Activated CD8-positive, alpha-beta T cell treated with anti-CD3 and anti-CD28 coated beads, Interleukin-2, amount 10 ng/mL, durations not matched to agents 7 days and 5 days (primary cell): ENCODE measurements around the gene SIRT6. TPM values are rescaled to one million over a fixed set of nuclear protein-coding genes. Genes with fewer than 3 reads are reported as not detected.
A peak's percentile ranks its signal among the peaks of the same experiment; 100 is the strongest.

Experiments used
- ATAC-seq: fragments of 150-1000 bp; cut with Tn5 transposase; one replicate; pipeline ENCODE4 v1.10.0; 2021; ENCODE audit warnings: moderate library complexity
- CTCF ChIA-PET: fragments of 350-600 bp; sonication (Branson Sonifier 250); formaldehyde crosslinking; loops from one replicate; lab custom pipeline; 2021; ENCODE audit warnings: antibody characterized with exemption; lab: Charles Lee
- POLR2A ChIA-PET: fragments of 350-600 bp; sonication (Branson Sonifier 250); formaldehyde crosslinking; loops from one replicate; lab custom pipeline; 2021; ENCODE audit warnings: antibody characterized with exemption; lab: Charles Lee
- DNase-seq: peaks from one replicate; pipeline ENCODE4 v3.0.0-alpha.2; 2020
- H3K27ac Mint-ChIP-seq: one replicate; pipeline ENCODE4 v1.8.0; 2021; ENCODE audit warnings: mild to moderate bottlenecking, mixed read lengths
- H3K27me3 Mint-ChIP-seq: one replicate; pipeline ENCODE4 v1.8.0; 2021; ENCODE audit warnings: low read depth, mixed read lengths
- H3K36me3 Mint-ChIP-seq: one replicate; pipeline ENCODE4 v1.8.0; 2021; ENCODE audit warnings: low read depth, mixed read lengths
- H3K4me1 Mint-ChIP-seq: one replicate; pipeline ENCODE4 v1.8.0; 2021; ENCODE audit warnings: low read depth, mixed read lengths
- H3K4me3 Mint-ChIP-seq: one replicate; pipeline ENCODE4 v1.8.0; 2021; ENCODE audit warnings: mild to moderate bottlenecking, mixed read lengths
- H3K9me3 Mint-ChIP-seq: one replicate; pipeline ENCODE4 v1.8.0; 2022; ENCODE audit warnings: mixed read lengths; ENCODE audit not compliant: insufficient read depth
- total RNA-seq, 2 experiments: library from RNA; stranded (reverse); gene quantifications; one replicate each; pipeline ENCODE4 v1.2.3, GENCODE V29; 2021

The SIRT6 gene
- total RNA-seq, 2 experiments from 2014 or later = 30.8 to 40.4 TPM

- no peak for DNase-seq
- CTCF ChIA-PET = interaction anchor here (1.3 kb wide), 1 partner anchor 9 kb away, joined by 5 read pairs; no protein-coding TSS in a partner anchor
- no peaks in the 10 kb centered on the region for H3K27me3 Mint-ChIP-seq
- peaks cover 3% of the 10 kb centered on the region for H3K4me1 Mint-ChIP-seq
- peaks cover 3% of the 10 kb centered on the region for H3K36me3 Mint-ChIP-seq
- H3K27ac Mint-ChIP-seq = no peak overlapping the region
- H3K9me3 Mint-ChIP-seq = peaks cover 7% of the 10 kb centered on the region
- no peak for ATAC-seq
- POLR2A ChIA-PET = no interaction called here
- H3K4me3 Mint-ChIP-seq = no peak overlapping the region
Observed at GRCh38 chr19:4217429-4218264, 35.3 kb upstream of the SIRT6 start.

- DNase-seq = no peak
- H3K36me3 Mint-ChIP-seq = peaks cover 3% of the 10 kb centered on the region
- ATAC-seq = no peak
- ChIA-PET POLR2A (no interaction called here), CTCF (interaction anchor here (0.6 to 1.3 kb wide), 3 partner anchors 8 to 522 kb away, joined by 3 to 5 read pairs (median 3); no protein-coding TSS in a partner anchor)
- H3K4me1 Mint-ChIP-seq = peaks cover 3% of the 10 kb centered on the region
- peaks cover 7% of the 10 kb centered on the region for H3K9me3 Mint-ChIP-seq
- H3K4me3 Mint-ChIP-seq = no peak overlapping the region
- no peaks in the 10 kb centered on the region for H3K27me3 Mint-ChIP-seq
- H3K27ac Mint-ChIP-seq = no peak overlapping the region
Observed at GRCh38 chr19:4216846-4217245, 34.5 kb upstream of the SIRT6 start.

- peaks cover 7% of the 10 kb centered on the region for H3K9me3 Mint-ChIP-seq
- no peak overlapping the region for H3K27ac Mint-ChIP-seq
- peaks cover 3% of the 10 kb centered on the region for H3K4me1 Mint-ChIP-seq
- H3K36me3 Mint-ChIP-seq = peaks cover 3% of the 10 kb centered on the region
- H3K27me3 Mint-ChIP-seq = no peaks in the 10 kb centered on the region
- ATAC-seq = no peak
- CTCF ChIA-PET = interaction anchor here (1.2 kb wide), 1 partner anchor 29 kb away, joined by 3 read pairs; no protein-coding TSS in a partner anchor
- POLR2A ChIA-PET = no interaction called here
- DNase-seq = no peak
- H3K4me3 Mint-ChIP-seq = no peak overlapping the region
Observed at GRCh38 chr19:4215807-4216206, 33.4 kb upstream of the SIRT6 start.

- ATAC-seq = no peak
- no peak overlapping the region for H3K27ac Mint-ChIP-seq
- CTCF ChIA-PET = no interaction called here
- peaks cover 7% of the 10 kb centered on the region for H3K9me3 Mint-ChIP-seq
- H3K36me3 Mint-ChIP-seq = peaks cover 3% of the 10 kb centered on the region
- peaks cover 3% of the 10 kb centered on the region for H3K4me1 Mint-ChIP-seq
- H3K4me3 Mint-ChIP-seq = no peak overlapping the region
- POLR2A ChIA-PET = no interaction called here
- no peak for DNase-seq
- no peaks in the 10 kb centered on the region for H3K27me3 Mint-ChIP-seq
Observed at GRCh38 chr19:4213116-4213515, 30.8 kb upstream of the SIRT6 start.

- ChIA-PET CTCF (no interaction called here), POLR2A (no interaction called here)
- H3K36me3 Mint-ChIP-seq = no peaks in the 10 kb centered on the region
- H3K4me1 Mint-ChIP-seq = peaks cover 3% of the 10 kb centered on the region
- ATAC-seq = no peak
- H3K4me3 Mint-ChIP-seq = no peak overlapping the region
- no peaks in the 10 kb centered on the region for H3K9me3 Mint-ChIP-seq
- no peak for DNase-seq
- H3K27me3 Mint-ChIP-seq = peaks cover 2% of the 10 kb centered on the region
- H3K27ac Mint-ChIP-seq = no peak overlapping the region
Observed at GRCh38 chr19:4210166-4210731, 27.9 kb upstream of the SIRT6 start.

GRCh38 chr19:4208385-4209094, 26.2 kb upstream of the SIRT6 start:
- no peak overlapping the region for H3K4me3 Mint-ChIP-seq

GRCh38 chr19:4206818-4207484, 24.6 kb upstream of the SIRT6 start:
- H3K4me3 Mint-ChIP-seq = no peak overlapping the region
- H3K36me3 Mint-ChIP-seq = no peaks in the 10 kb centered on the region
- ChIA-PET POLR2A (interaction anchor here (0.9 kb wide), 1 partner anchor 221 kb away, joined by 3 read pairs; the partner anchor contains the start of gene EEF2), CTCF (interaction anchor here (0.9 to 2.2 kb wide), 2 partner anchors 219 to 221 kb away, joined by 4 to 14 read pairs; partner anchors contain the start of gene EEF2)
- ATAC-seq (no peak), DNase-seq (peak; percentile 28)
- H3K27ac Mint-ChIP-seq = no peak overlapping the region
- H3K27me3 Mint-ChIP-seq = peaks cover 2% of the 10 kb centered on the region
- no peaks in the 10 kb centered on the region for H3K4me1 Mint-ChIP-seq
- H3K9me3 Mint-ChIP-seq = no peaks in the 10 kb centered on the region

More at GRCh38 chr19:4208385-4209094, 26.2 kb upstream of the SIRT6 start:
- CTCF ChIA-PET = interaction anchor here (1.2 to 2.2 kb wide), 6 partner anchors 8 to 223 kb away, joined by 3 to 14 read pairs (median 4); partner anchors contain the start of genes EEF2 and PIAS4
- no peaks in the 10 kb centered on the region for H3K36me3 Mint-ChIP-seq
- peaks cover 2% of the 10 kb centered on the region for H3K27me3 Mint-ChIP-seq
- POLR2A ChIA-PET = no interaction called here
- no peaks in the 10 kb centered on the region for H3K4me1 Mint-ChIP-seq
- ATAC-seq (no peak), DNase-seq (no peak)
- no peak overlapping the region for H3K27ac Mint-ChIP-seq
- no peaks in the 10 kb centered on the region for H3K9me3 Mint-ChIP-seq

GRCh38 chr19:4201798-4202197, 19.4 kb upstream of the SIRT6 start:
- H3K4me3 Mint-ChIP-seq = no peak overlapping the region
- no peak for ATAC-seq
- no peak for DNase-seq
- peaks cover 25% of the 10 kb centered on the region for H3K27me3 Mint-ChIP-seq
- peaks cover 4% of the 10 kb centered on the region for H3K36me3 Mint-ChIP-seq
- peaks cover 9% of the 10 kb centered on the region for H3K4me1 Mint-ChIP-seq
- ChIA-PET CTCF (interaction anchor here (0.7 to 3.4 kb wide), 7 partner anchors 15 to 216 kb away, joined by 3 to 17 read pairs (median 4); no protein-coding TSS in a partner anchor), POLR2A (interaction anchor here (0.9 to 2.4 kb wide), 2 partner anchors 20 to 217 kb away, joined by 3 to 9 read pairs; partner anchors contain the start of gene EEF2)
- H3K9me3 Mint-ChIP-seq = peaks cover 5% of the 10 kb centered on the region
- H3K27ac Mint-ChIP-seq = no peak overlapping the region

- no peak overlapping the region for H3K4me3 Mint-ChIP-seq
- peaks cover 6% of the 10 kb centered on the region for H3K9me3 Mint-ChIP-seq
- ChIA-PET POLR2A (interaction anchor here (2.4 kb wide), 1 partner anchor 216 kb away, joined by 9 read pairs; the partner anchor contains the start of gene EEF2), CTCF (interaction anchor here (1.5 to 3.4 kb wide), 4 partner anchors 14 to 215 kb away, joined by 4 to 17 read pairs (median 6); no protein-coding TSS in a partner anchor)
- no peak for ATAC-seq
- peaks cover 4% of the 10 kb centered on the region for H3K36me3 Mint-ChIP-seq
- peaks cover 24% of the 10 kb centered on the region for H3K27me3 Mint-ChIP-seq
- no peak overlapping the region for H3K27ac Mint-ChIP-seq
- DNase-seq = no peak
- peaks cover 9% of the 10 kb centered on the region for H3K4me1 Mint-ChIP-seq
Observed at GRCh38 chr19:4200940-4201542, 18.7 kb upstream of the SIRT6 start.

- ATAC-seq (no peak), DNase-seq (no peak)
- H3K4me3 Mint-ChIP-seq = no peak overlapping the region
- H3K27ac Mint-ChIP-seq = no peak overlapping the region
- peaks cover 4% of the 10 kb centered on the region for H3K36me3 Mint-ChIP-seq
- peaks cover 24% of the 10 kb centered on the region for H3K27me3 Mint-ChIP-seq
- CTCF ChIA-PET = interaction anchor here (2.1 to 3.4 kb wide), 3 partner anchors 13 to 212 kb away, joined by 5 to 17 read pairs (median 6); no protein-coding TSS in a partner anchor
- H3K4me1 Mint-ChIP-seq = peaks cover 9% of the 10 kb centered on the region
- H3K9me3 Mint-ChIP-seq = peaks cover 6% of the 10 kb centered on the region
- POLR2A ChIA-PET = no interaction called here
Observed at GRCh38 chr19:4199699-4200293, 17.4 kb upstream of the SIRT6 start.
